Measurements from ENCODE around the gene ACIN1. TPM values are rescaled to one million over a fixed set of nuclear protein-coding genes. Genes with fewer than 3 reads are reported as not detected.
A peak's percentile ranks its signal among the peaks of the same experiment; 100 is the strongest.

The ACIN1 gene
- total and polyA plus RNA-seq, 9 of the 15 experiments (the other 6 are each of a cell fraction or from before 2014, with no cell fraction given): 5.0 to 196 (median 129) TPM

DNA sequence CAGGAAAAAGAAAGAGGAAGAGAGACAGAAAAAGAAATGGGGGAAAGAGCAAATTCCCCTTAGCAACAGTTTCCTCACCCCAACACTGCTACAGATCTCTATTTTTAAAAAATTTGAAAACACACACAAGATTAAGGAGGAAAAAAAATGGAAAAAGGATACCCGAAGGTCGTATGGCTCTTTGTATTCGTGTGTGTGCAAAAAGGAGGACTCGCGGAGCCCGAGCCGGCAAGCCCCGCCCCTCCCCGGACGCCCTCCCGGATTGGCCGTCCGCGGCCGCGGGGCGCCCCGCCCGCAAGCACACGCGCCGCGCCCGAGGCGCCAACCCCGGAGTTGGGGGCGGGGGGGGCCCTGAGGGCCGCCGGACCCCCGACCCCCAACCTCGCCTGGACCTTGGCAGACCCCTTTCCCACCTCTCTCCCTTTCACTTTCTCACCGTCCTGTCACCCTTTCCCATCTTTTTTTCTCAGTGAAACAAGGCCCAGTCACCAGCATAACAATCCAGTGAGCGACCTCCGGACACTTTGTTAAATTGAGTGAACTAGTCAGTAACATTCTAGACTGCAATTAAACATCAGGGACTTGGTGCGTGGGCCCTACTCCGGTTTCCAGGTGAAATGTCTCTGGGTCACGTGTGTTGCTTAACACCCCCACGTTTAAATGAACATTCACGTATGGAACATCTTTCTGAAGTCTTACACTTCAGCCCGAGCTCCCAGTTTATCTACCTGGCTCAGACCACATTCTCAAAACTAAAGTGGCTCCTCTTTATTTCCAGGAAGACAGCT, 84.8 kb downstream of the ACIN1 start, which contains the start of gene C14orf93 (continued):
- TF ChIP-seq, protein P1, sequence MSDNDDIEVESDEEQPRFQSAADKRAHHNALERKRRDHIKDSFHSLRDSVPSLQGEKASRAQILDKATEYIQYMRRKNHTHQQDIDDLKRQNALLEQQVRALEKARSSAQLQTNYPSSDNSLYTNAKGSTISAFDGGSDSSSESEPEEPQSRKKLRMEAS (CRISPR knock-in tag; IDR thresholded peaks at IDR 0.05): peak; percentile 26; the same call in 1 of the 2 replicates
- TF ChIP-seq LEF1 (IDR thresholded peaks at IDR 0.05) (0 out of 2 replicates have a peak, but pooled peaks have one; percentile 25), PPARD (CRISPR knock-in tag; IDR thresholded peaks at IDR 0.05) (no peak), TBP (optimal IDR thresholded peaks at IDR 0.05; ENCODE audit: low read depth, low read length) (peak; percentile 61), CHD4 (IDR thresholded peaks at IDR 0.05; ENCODE audit: insufficient read depth, insufficient replicate concordance, low read depth, low read length, poor library complexity, severe bottlenecking) (peak; percentile 33), NCOA1 (IDR thresholded peaks at IDR 0.05; ENCODE audit: low read depth) (0 out of 2 replicates have a peak, but pooled peaks have one; percentile 19), CTBP1 (IDR thresholded peaks at IDR 0.05; ENCODE audit: borderline replicate concordance) (peak; percentile 59; the same call in 1 of the 2 replicates), KHSRP (IDR thresholded peaks at IDR 0.05) (no peak), JUN (IDR thresholded peaks at IDR 0.05; ENCODE audit: borderline replicate concordance, low read depth, low read length) (peak; percentile 3; the same call in 1 of the 2 replicates), JUN (CRISPR knock-in tag; IDR thresholded peaks at IDR 0.05; ENCODE audit: borderline replicate concordance) (no peak), RBM25 (IDR thresholded peaks at IDR 0.05; ENCODE audit: low read depth, low read length, severe bottlenecking) (no peak), BRD9 (IDR thresholded peaks at IDR 0.05; ENCODE audit: low read depth, partially characterized antibody) (peak; percentile 83), HNRNPK (IDR thresholded peaks at IDR 0.05; ENCODE audit: low read depth, low read length, poor library complexity, severe bottlenecking) (no peak), LCOR (CRISPR knock-in tag; IDR thresholded peaks at IDR 0.05) (peak; percentile 36; the same call in 1 of the 2 replicates), NRF1 (conservative IDR thresholded peaks at IDR 0.05 in 1 of 2, IDR thresholded peaks at IDR 0.05 in 1 of 2) (peak in 1 of 2 experiments; percentile 49; a peak in 2 of 4 replicates), KLF1 (tag; IDR thresholded peaks at IDR 0.05) (0 out of 2 replicates have a peak, but pooled peaks have one; percentile 35), CHCHD3 (CRISPR knock-in tag; IDR thresholded peaks at IDR 0.05) (no peak), RUNX1 (IDR thresholded peaks at IDR 0.05; ENCODE audit: low read depth) (no peak), NR4A1 (CRISPR knock-in tag; IDR thresholded peaks at IDR 0.05) (no peak), NR4A1 (tag; IDR thresholded peaks at IDR 0.05) (peak; percentile 80), HEY1 (CRISPR knock-in tag; IDR thresholded peaks at IDR 0.05; ENCODE audit: borderline replicate concordance) (no peak), U2AF2 (optimal IDR thresholded peaks at IDR 0.05; ENCODE audit: low read depth, low read length) (no peak)
- TF ChIP-seq, protein P2, sequence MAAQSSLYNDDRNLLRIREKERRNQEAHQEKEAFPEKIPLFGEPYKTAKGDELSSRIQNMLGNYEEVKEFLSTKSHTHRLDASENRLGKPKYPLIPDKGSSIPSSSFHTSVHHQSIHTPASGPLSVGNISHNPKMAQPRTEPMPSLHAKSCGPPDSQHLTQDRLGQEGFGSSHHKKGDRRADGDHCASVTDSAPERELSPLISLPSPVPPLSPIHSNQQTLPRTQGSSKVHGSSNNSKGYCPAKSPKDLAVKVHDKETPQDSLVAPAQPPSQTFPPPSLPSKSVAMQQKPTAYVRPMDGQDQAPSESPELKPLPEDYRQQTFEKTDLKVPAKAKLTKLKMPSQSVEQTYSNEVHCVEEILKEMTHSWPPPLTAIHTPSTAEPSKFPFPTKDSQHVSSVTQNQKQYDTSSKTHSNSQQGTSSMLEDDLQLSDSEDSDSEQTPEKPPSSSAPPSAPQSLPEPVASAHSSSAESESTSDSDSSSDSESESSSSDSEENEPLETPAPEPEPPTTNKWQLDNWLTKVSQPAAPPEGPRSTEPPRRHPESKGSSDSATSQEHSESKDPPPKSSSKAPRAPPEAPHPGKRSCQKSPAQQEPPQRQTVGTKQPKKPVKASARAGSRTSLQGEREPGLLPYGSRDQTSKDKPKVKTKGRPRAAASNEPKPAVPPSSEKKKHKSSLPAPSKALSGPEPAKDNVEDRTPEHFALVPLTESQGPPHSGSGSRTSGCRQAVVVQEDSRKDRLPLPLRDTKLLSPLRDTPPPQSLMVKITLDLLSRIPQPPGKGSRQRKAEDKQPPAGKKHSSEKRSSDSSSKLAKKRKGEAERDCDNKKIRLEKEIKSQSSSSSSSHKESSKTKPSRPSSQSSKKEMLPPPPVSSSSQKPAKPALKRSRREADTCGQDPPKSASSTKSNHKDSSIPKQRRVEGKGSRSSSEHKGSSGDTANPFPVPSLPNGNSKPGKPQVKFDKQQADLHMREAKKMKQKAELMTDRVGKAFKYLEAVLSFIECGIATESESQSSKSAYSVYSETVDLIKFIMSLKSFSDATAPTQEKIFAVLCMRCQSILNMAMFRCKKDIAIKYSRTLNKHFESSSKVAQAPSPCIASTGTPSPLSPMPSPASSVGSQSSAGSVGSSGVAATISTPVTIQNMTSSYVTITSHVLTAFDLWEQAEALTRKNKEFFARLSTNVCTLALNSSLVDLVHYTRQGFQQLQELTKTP (IDR thresholded peaks at IDR 0.05; ENCODE audit: low read depth in 1 of 2, partially characterized antibody in 2 of 2): peak in 1 of 2 experiments; percentile 97
- TF ChIP-seq, protein P3, sequence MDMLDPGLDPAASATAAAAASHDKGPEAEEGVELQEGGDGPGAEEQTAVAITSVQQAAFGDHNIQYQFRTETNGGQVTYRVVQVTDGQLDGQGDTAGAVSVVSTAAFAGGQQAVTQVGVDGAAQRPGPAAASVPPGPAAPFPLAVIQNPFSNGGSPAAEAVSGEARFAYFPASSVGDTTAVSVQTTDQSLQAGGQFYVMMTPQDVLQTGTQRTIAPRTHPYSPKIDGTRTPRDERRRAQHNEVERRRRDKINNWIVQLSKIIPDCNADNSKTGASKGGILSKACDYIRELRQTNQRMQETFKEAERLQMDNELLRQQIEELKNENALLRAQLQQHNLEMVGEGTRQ (CRISPR knock-in tag; IDR thresholded peaks at IDR 0.05): peak; percentile 73

Data from K562 (cell line).